Fibroblast of lung (primary cell): ENCODE measurements around the gene HMOX2.

Experiments
- CTCF ChIP-seq, 2 donors: IDR thresholded peaks in 1 of 2; conservative IDR thresholded peaks in 1 of 2; 1 replicate in 1 of 2; 2 replicates in 1 of 2; pipeline ENCODE4 v1.5.1; 2011 to 2012; ENCODE audit warnings: low read length in 2 of 2, control low read depth in 1 of 2, inconsistent platforms in 1 of 2, low read depth in 1 of 2, mild to moderate bottlenecking in 1 of 2
- EZH2 ChIP-seq: IDR thresholded peaks from 2 replicates; pipeline ENCODE4 v1.5.1; 2012; ENCODE audit warnings: low read length, control low read depth, mild to moderate bottlenecking; ENCODE audit errors: missing control alignments

- no peak for TF ChIP-seq CTCF (conservative IDR thresholded peaks at IDR 0.05 in 1 of 2, IDR thresholded peaks at IDR 0.05 in 1 of 2; ENCODE audit: low read depth in 1 of 2, low read length in 2 of 2)
- no peak for TF ChIP-seq EZH2
Observed at GRCh38 chr16:4467916-4468315, 8.3 kb upstream of the HMOX2 start.
